Caco-2 (cell line): ENCODE measurements around the gene PPP2R2B. TPM values are rescaled to one million over a fixed set of nuclear protein-coding genes. Genes with fewer than 3 reads are reported as not detected.

ENCODE experiments used
- BruUV-seq: library from RNA; stranded (reverse); fragments of 400-500 nt; replicated peaks from 2 replicates; lab custom pipeline; 2021; lab: Mats Ljungman, UMichigan
- CTCF ChIA-PET: fragments of 300-600 bp; sonication (Branson Sonifier 250); formaldehyde crosslinking; loops from one replicate; lab custom pipeline; 2022; ENCODE audit warnings: antibody characterized with exemption; lab: Charles Lee
- POLR2A ChIA-PET: fragments of 300-600 bp; sonication (Branson Sonifier 250); formaldehyde crosslinking; loops from one replicate; lab custom pipeline; 2022; ENCODE audit warnings: antibody characterized with exemption; lab: Charles Lee
- DNase-seq, 2 experiments: peaks; one replicate each; pipeline versions ENCODE4 v3.0.0 to v3.0.0-alpha.2; 2020 to 2022
- H3K27me3 ChIP-seq: replicated peaks from 2 replicates; pipeline ENCODE4 v1.6.0; 2011; ENCODE audit warnings: low read length; ENCODE audit not compliant: control insufficient read depth, insufficient read depth
- H3K36me3 ChIP-seq: 2 replicates; pipeline ENCODE4 v1.5.1; 2011; ENCODE audit warnings: low read length; ENCODE audit not compliant: control insufficient read depth, insufficient read depth
- H3K4me1 ChIP-seq: fragments of 250-450 bp; sonication (Bioruptor Pico); 2 replicates; pipeline ENCODE4 v1.5.1; 2020; ENCODE audit warnings: mild to moderate bottlenecking
- H3K4me3 ChIP-seq: 2 replicates; pipeline ENCODE4 v1.5.1; 2011; ENCODE audit warnings: low read depth, mild to moderate bottlenecking, control low read depth, low read length
- H3K9me3 ChIP-seq: fragments of 250-450 bp; sonication (Bioruptor Pico); 2 replicates; pipeline ENCODE4 v1.5.1; 2020; ENCODE audit warnings: mild to moderate bottlenecking, moderate library complexity
- H3K27ac Mint-ChIP-seq: one replicate; pipeline ENCODE4 v1.8.0; 2022; ENCODE audit warnings: mixed read lengths; ENCODE audit not compliant: unreplicated experiment
- H3K27me3 Mint-ChIP-seq: one replicate; pipeline ENCODE4 v1.8.0; 2022; ENCODE audit warnings: mixed read lengths; ENCODE audit not compliant: insufficient read depth, unreplicated experiment
- H3K36me3 Mint-ChIP-seq: one replicate; pipeline ENCODE4 v1.8.0; 2022; ENCODE audit warnings: mild to moderate bottlenecking, mixed read lengths; ENCODE audit not compliant: insufficient read depth, unreplicated experiment
- H3K4me1 Mint-ChIP-seq: one replicate; pipeline ENCODE4 v1.8.0; 2022; ENCODE audit warnings: low read depth, mixed read lengths; ENCODE audit not compliant: unreplicated experiment
- H3K4me3 Mint-ChIP-seq: one replicate; pipeline ENCODE4 v1.8.0; 2022; ENCODE audit warnings: mild to moderate bottlenecking, moderate library complexity, mixed read lengths; ENCODE audit not compliant: unreplicated experiment
- H3K9me3 Mint-ChIP-seq: one replicate; pipeline ENCODE4 v1.8.0; 2022; ENCODE audit warnings: mixed read lengths; ENCODE audit not compliant: unreplicated experiment
- CTCF ChIP-seq, 2 experiments: fragments of 200-600 bp in 1 of 2; IDR thresholded peaks; 1 replicate in 1 of 2; 2 replicates in 1 of 2; pipeline versions ENCODE4 v1.5.1 to v1.8.0; 2011 to 2022; ENCODE audit warnings: antibody characterized with exemption in 1 of 2, control low read depth in 1 of 2, inconsistent platforms in 1 of 2, low read depth in 1 of 2, low read length in 1 of 2, mild to moderate bottlenecking in 1 of 2, moderate library complexity in 1 of 2; ENCODE audit not compliant: insufficient read depth in 1 of 2, severe bottlenecking in 1 of 2, unreplicated experiment in 1 of 2
- intact Hi-C: fragments of 100-400 bp; cut with micrococcal nuclease; formaldehyde crosslinking; loops from one replicate; pipeline ENCODE4 v1.10.0; 2022; ENCODE audit not compliant: unreplicated experiment
- total RNA-seq: library from RNA; stranded (reverse); gene quantifications from 2 replicates; pipeline ENCODE4 v1.2.3, GENCODE V29; 2022

Gene PPP2R2B
- total RNA-seq, 1 experiment from 2014 or later = 9.8 TPM

- no peak for TF ChIP-seq CTCF (IDR thresholded peaks at IDR 0.05; ENCODE audit: insufficient read depth in 1 of 2, low read depth in 1 of 2, low read length in 1 of 2, severe bottlenecking in 1 of 2, unreplicated experiment in 1 of 2)
- no TSS peak for BruUV-seq
- Histone ChIP-seq H3K4me1 (no peaks in the 10 kb centered on the region; the same call in 1 of the 2 replicates), H3K36me3 (no peaks in the 10 kb centered on the region), H3K27me3 (no peaks in the 10 kb centered on the region), H3K4me3 (no peak overlapping the region), H3K9me3 (no peaks in the 10 kb centered on the region)
- H3K27me3 Mint-ChIP-seq = no peaks in the 10 kb centered on the region
- no peak for DNase-seq
- POLR2A ChIA-PET = no interaction called here
- no peaks in the 10 kb centered on the region for H3K4me1 Mint-ChIP-seq
- CTCF ChIA-PET = no interaction called here
- H3K9me3 Mint-ChIP-seq = no peaks in the 10 kb centered on the region
- no peak overlapping the region for H3K27ac Mint-ChIP-seq
- no peaks in the 10 kb centered on the region for H3K36me3 Mint-ChIP-seq
- intact Hi-C loops = no loop called here
- H3K4me3 Mint-ChIP-seq = no peak overlapping the region
Observed at GRCh38 chr5:146866263-146866662, 12.3 kb downstream of the PPP2R2B start.

DNA sequence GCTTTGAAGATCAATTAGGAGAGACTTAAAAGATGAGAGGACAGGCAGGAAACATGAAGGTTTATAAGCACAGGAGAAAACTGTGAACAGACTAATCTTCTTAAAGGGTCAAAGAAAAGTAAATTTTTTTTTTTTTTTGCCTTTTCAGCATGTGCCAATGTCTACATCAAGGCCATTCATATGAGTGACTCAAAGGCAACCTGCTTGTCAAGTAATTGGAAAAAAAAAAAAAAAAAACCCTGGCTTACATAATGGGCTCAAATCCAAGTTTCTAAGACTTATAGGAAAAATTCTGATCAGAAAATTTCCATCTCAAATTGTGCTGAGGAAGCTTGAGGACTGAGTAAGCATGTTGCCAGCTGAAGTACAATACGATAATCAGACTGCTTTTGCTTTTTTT, 15.9 kb downstream of the PPP2R2B start:
- H3K4me3 Mint-ChIP-seq = no peak overlapping the region
- no peak overlapping the region for H3K4me3 ChIP-seq
- no TSS peak for BruUV-seq
- H3K27me3 ChIP-seq = no peaks in the 10 kb centered on the region
- POLR2A ChIA-PET = no interaction called here
- peaks cover 21% of the 10 kb centered on the region for H3K4me1 Mint-ChIP-seq
- intact Hi-C loops = loop anchor here (5.0 kb wide), 1 partner anchor 315 kb away; no protein-coding TSS in a partner anchor
- no peak for DNase-seq
- no peak overlapping the region for H3K27ac Mint-ChIP-seq
- H3K27me3 Mint-ChIP-seq = no peaks in the 10 kb centered on the region
- H3K36me3 ChIP-seq = no peaks in the 10 kb centered on the region
- H3K9me3 ChIP-seq = no peaks in the 10 kb centered on the region
- no peak for TF ChIP-seq CTCF (IDR thresholded peaks at IDR 0.05; ENCODE audit: insufficient read depth in 1 of 2, low read depth in 1 of 2, low read length in 1 of 2, severe bottlenecking in 1 of 2, unreplicated experiment in 1 of 2)
- no peaks in the 10 kb centered on the region for H3K9me3 Mint-ChIP-seq
- H3K36me3 Mint-ChIP-seq = no peaks in the 10 kb centered on the region
- CTCF ChIA-PET = no interaction called here
- H3K4me1 ChIP-seq = peaks cover 20% of the 10 kb centered on the region

GRCh38 chr5:146860213-146860893, 18.2 kb downstream of the PPP2R2B start:
- ChIA-PET CTCF (interaction anchor here (0.7 kb wide), 1 partner anchor 327 kb away, joined by 7 read pairs; no protein-coding TSS in a partner anchor), POLR2A (no interaction called here)
- Mint-ChIP-seq H3K4me1 (peaks cover 25% of the 10 kb centered on the region), H3K36me3 (no peaks in the 10 kb centered on the region), H3K9me3 (no peaks in the 10 kb centered on the region), H3K27me3 (no peaks in the 10 kb centered on the region), H3K4me3 (peak overlapping the region; percentile 34), H3K27ac (peak overlapping the region; percentile 76)
- Histone ChIP-seq H3K4me1 (peaks cover 20% of the 10 kb centered on the region), H3K4me3 (no peak overlapping the region), H3K27me3 (no peaks in the 10 kb centered on the region), H3K36me3 (no peaks in the 10 kb centered on the region), H3K9me3 (no peaks in the 10 kb centered on the region)
- BruUV-seq = no TSS peak
- intact Hi-C loops = loop anchor here (5.0 kb wide), 1 partner anchor 317 kb away; no protein-coding TSS in a partner anchor
- TF ChIP-seq CTCF (IDR thresholded peaks at IDR 0.05; ENCODE audit: insufficient read depth in 1 of 2, low read depth in 1 of 2, low read length in 1 of 2, severe bottlenecking in 1 of 2, unreplicated experiment in 1 of 2) = no peak
- DNase-seq = peak; percentile 57 to 69
